Natural killer cell (primary cell): ENCODE results near the gene ETV4. TPM values are rescaled to one million over a fixed set of nuclear protein-coding genes. Genes with fewer than 3 reads are reported as not detected.

ENCODE experiments used
- ATAC-seq, 3 donors: fragments of 150-1000 bp in 2 of 3; fragments of 200-7000 bp in 1 of 3; cut with Tn5 transposase; 1 replicate in 1 of 3; 2 replicates in 2 of 3; pipeline ENCODE4 v1.10.0; 2021; ENCODE audit warnings: mild to moderate bottlenecking in 2 of 3, moderate library complexity in 2 of 3
- DNase-seq, 2 donors: peaks; one replicate each; pipeline versions ENCODE4 v3.0.0 to v3.0.0-alpha.2; 2013 to 2021; ENCODE audit warnings: mixed read lengths in 1 of 2
- H3K27ac ChIP-seq: one replicate; pipeline ENCODE4 v1.5.1; 2013; ENCODE audit warnings: mild to moderate bottlenecking, low read length
- H3K27me3 ChIP-seq: one replicate; pipeline ENCODE4 v1.6.1; 2013; ENCODE audit warnings: low read length; ENCODE audit not compliant: control insufficient read depth, insufficient read depth
- H3K36me3 ChIP-seq: one replicate; pipeline ENCODE4 v1.6.1; 2013; ENCODE audit warnings: low read length; ENCODE audit not compliant: control insufficient read depth, insufficient read depth
- H3K4me1 ChIP-seq: one replicate; pipeline ENCODE4 v1.6.1; 2013; ENCODE audit warnings: low read length; ENCODE audit not compliant: control insufficient read depth, insufficient read depth
- H3K4me3 ChIP-seq: one replicate; pipeline ENCODE4 v1.5.1; 2013; ENCODE audit warnings: low read length
- H3K9me3 ChIP-seq: one replicate; pipeline ENCODE4 v1.6.1; 2013; ENCODE audit warnings: low read length; ENCODE audit not compliant: control insufficient read depth, insufficient read depth
- H3K27ac Mint-ChIP-seq, 2 donors: one replicate each; pipeline ENCODE4 v1.8.0; 2022; ENCODE audit warnings: mild to moderate bottlenecking in 2 of 2, mixed read lengths in 2 of 2, moderate library complexity in 1 of 2
- H3K27me3 Mint-ChIP-seq, 2 donors: one replicate each; pipeline ENCODE4 v1.8.0; 2022; ENCODE audit warnings: low read depth in 2 of 2, mixed read lengths in 2 of 2
- H3K36me3 Mint-ChIP-seq: one replicate; pipeline ENCODE4 v1.8.0; 2022; ENCODE audit warnings: mixed read lengths
- H3K4me1 Mint-ChIP-seq, 2 donors: one replicate each; pipeline ENCODE4 v1.8.0; 2022; ENCODE audit warnings: mixed read lengths in 2 of 2
- H3K4me3 Mint-ChIP-seq: one replicate; pipeline ENCODE4 v1.8.0; 2022; ENCODE audit warnings: mild to moderate bottlenecking, moderate library complexity, mixed read lengths
- H3K9me3 Mint-ChIP-seq, 2 donors: one replicate each; pipeline ENCODE4 v1.8.0; 2022; ENCODE audit warnings: mixed read lengths in 2 of 2
- CTCF ChIP-seq: fragments of 200-600 bp; IDR thresholded peaks from one replicate; pipeline ENCODE4 v1.8.0; 2022; ENCODE audit warnings: antibody characterized with exemption
- WGBS: methylation state at CpG from one replicate; pipeline ENCODE4 v1.1.7; 2013; ENCODE audit warnings: missing lambda C conversion rate; ENCODE audit not compliant: insufficient coverage; 5-methylcytosine and 5-hydroxymethylcytosine counted together
- intact Hi-C: fragments of 100-400 bp; cut with micrococcal nuclease; formaldehyde crosslinking; loops from one replicate; pipeline ENCODE4 v1.14.2; 2022
- total RNA-seq, 4 donors: library from RNA; stranded (reverse); fragments of 120-200 nt in 1 of 4; gene quantifications; one replicate each; pipeline versions ENCODE4 v1.2.3 to v1.2.4, GENCODE V29; 2013 to 2022

The ETV4 gene
- total RNA-seq, 3 donors from 2014 or later (not counting 1 experiment from before 2014, with no cell fraction given): not detected

GRCh38 chr17:43540821-43541674, 5.1 kb downstream of the ETV4 start:
- H3K4me1 ChIP-seq: peaks cover 12% of the 10 kb centered on the region
- peaks cover 12% of the 10 kb centered on the region for H3K27me3 ChIP-seq
- no peak for ATAC-seq
- WGBS: 87% methylated on average over 10 of the region's 11 CpGs
- no peaks in the 10 kb centered on the region for H3K36me3 ChIP-seq
- no peak for DNase-seq
- H3K27me3 Mint-ChIP-seq: peaks cover 25 to 32% of the 10 kb centered on the region in 2 donors
- no peak for TF ChIP-seq CTCF
- intact Hi-C loops: no loop called here
- no peak overlapping the region for H3K27ac Mint-ChIP-seq
- no peaks in the 10 kb centered on the region for H3K36me3 Mint-ChIP-seq
- H3K9me3 ChIP-seq: no peaks in the 10 kb centered on the region
- no peaks in the 10 kb centered on the region for H3K9me3 Mint-ChIP-seq
- H3K27ac ChIP-seq: no peak overlapping the region
- no peak overlapping the region for H3K4me3 ChIP-seq
- no peak overlapping the region for H3K4me3 Mint-ChIP-seq
- peaks cover 7 to 10% of the 10 kb centered on the region in 2 donors for H3K4me1 Mint-ChIP-seq

- no peak overlapping the region for H3K27ac ChIP-seq
- Mint-ChIP-seq H3K27me3 (peaks cover 0 to 5% of the 10 kb centered on the region in 2 donors), H3K4me1 (no peaks in the 10 kb centered on the region), H3K27ac (no peak overlapping the region), H3K9me3 (no peaks in the 10 kb centered on the region), H3K36me3 (no peaks in the 10 kb centered on the region), H3K4me3 (no peak overlapping the region)
- no peak overlapping the region for H3K4me3 ChIP-seq
- ATAC-seq (no peak), DNase-seq (no peak)
- no peaks in the 10 kb centered on the region for H3K36me3 ChIP-seq
- TF ChIP-seq CTCF: no peak
- H3K27me3 ChIP-seq: no peaks in the 10 kb centered on the region
- intact Hi-C loops: no loop called here
- WGBS: 86% methylated on average over 6 of the region's 6 CpGs
- no peaks in the 10 kb centered on the region for H3K4me1 ChIP-seq
- no peaks in the 10 kb centered on the region for H3K9me3 ChIP-seq
Measured at GRCh38 chr17:43536236-43536992, 9.7 kb downstream of the ETV4 start.

GRCh38 chr17:43534909-43535308, 11.2 kb downstream of the ETV4 start:
- no peaks in the 10 kb centered on the region for H3K27me3 ChIP-seq
- Mint-ChIP-seq H3K27ac (no peak overlapping the region), H3K27me3 (no peaks in the 10 kb centered on the region), H3K4me1 (peaks cover 0 to 2% of the 10 kb centered on the region in 2 donors), H3K36me3 (no peaks in the 10 kb centered on the region), H3K4me3 (no peak overlapping the region), H3K9me3 (no peaks in the 10 kb centered on the region)
- peaks cover 4% of the 10 kb centered on the region for H3K4me1 ChIP-seq
- DNase-seq (no peak), ATAC-seq (no peak)
- H3K36me3 ChIP-seq: no peaks in the 10 kb centered on the region
- H3K27ac ChIP-seq: no peak overlapping the region
- no peak for TF ChIP-seq CTCF
- H3K9me3 ChIP-seq: no peaks in the 10 kb centered on the region
- intact Hi-C loops: no loop called here
- WGBS: 86% methylated on average over 5 of the region's 5 CpGs
- H3K4me3 ChIP-seq: no peak overlapping the region
